Activated CD4-positive, alpha-beta T cell treated with anti-CD3 and anti-CD28 coated beads for 1 hour (primary cell): Measurements from ENCODE around the gene ABCG1.
A peak's percentile ranks its signal among the peaks of the same experiment; 100 is the strongest.

Source experiments
- DNase-seq: peaks from one replicate; pipeline ENCODE4 v3.0.0-alpha.2; 2020

Gene ABCG1

GRCh38 chr21:42193131-42193671, 25.7 kb upstream of the ABCG1 start:
- DNase-seq, result peak; percentile 30

DNA sequence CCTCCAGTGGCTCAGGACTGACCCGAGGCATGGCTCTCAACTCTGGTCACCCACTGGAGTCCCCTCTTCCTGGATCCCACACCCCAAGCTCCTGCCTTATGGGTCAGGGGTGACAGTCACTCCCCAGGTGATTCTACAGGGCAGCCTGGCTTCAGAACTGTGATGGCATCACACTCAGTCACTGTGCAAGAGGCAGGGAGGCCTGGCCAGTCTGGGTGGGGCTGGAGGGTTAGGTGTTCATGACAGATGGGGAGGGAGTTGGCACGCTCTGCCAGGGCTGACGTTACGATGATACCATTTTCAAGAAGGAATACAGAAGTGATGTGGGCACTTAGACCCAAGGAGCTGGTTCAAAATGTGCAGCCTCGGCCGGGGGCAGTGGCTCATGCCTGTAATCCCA, 25.2 kb upstream of the ABCG1 start:
- no peak for DNase-seq

GRCh38 chr21:42194863-42195262, 24.1 kb upstream of the ABCG1 start:
- no peak for DNase-seq

GRCh38 chr21:42195378-42196031, 23.4 kb upstream of the ABCG1 start:
- DNase-seq, result no peak

DNA sequence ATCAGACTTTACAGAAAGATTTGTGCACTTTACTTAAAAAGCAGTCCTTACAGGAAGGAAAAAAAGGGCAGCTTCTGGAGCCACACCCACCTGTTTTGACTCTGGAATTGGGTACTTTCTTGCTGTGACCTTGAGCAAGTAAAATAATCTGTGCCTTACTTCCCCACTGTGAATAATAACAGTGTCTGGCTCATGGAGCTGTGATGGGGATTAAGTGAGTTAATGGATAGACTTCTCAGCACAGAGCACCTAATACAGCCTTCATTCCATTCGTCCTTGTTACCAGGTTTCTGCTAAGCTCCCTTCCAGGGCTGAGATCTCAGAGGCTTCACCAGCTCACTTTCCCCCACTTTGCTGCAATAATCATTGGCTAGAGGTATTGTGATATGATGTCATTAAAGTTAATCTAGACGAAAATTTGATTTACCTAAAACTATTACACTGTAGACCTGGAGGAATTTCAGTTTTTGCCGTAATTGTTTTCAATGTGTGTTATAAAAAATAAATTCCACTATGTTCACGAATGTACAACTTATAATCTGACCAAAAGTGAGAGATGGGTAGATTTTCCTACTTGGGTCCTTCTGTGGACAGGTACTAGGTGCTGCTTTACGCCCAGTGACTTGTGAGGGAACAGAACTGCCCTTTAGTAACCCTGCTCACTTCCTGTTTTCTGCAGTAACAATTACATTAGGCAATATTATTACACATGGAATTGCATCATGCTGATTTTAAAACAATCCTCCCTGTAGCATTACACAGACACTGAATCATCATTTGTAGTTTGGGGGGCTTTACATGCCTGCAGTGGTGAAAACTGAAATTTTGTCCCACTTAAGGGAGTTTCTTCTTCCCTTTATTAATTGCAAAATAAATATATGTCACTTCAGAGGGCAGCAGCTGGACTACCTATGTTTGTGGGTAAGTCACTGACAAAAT, 19.7 kb upstream of the ABCG1 start:
- DNase-seq, result no peak

GRCh38 chr21:42199868-42200463, 19.0 kb upstream of the ABCG1 start:
- DNase-seq, result no peak

- DNase-seq, result no peak
These were observed 17.9 kb upstream of the ABCG1 start for GRCh38 chr21:42200906-42201614.

GRCh38 chr21:42201615-42202161, 17.3 kb upstream of the ABCG1 start:
- no peak for DNase-seq

GRCh38 chr21:42202321-42202720, 16.6 kb upstream of the ABCG1 start:
- DNase-seq, result no peak

- DNase-seq, result no peak
These were observed 15.6 kb upstream of the ABCG1 start for GRCh38 chr21:42203321-42203720.

DNA sequence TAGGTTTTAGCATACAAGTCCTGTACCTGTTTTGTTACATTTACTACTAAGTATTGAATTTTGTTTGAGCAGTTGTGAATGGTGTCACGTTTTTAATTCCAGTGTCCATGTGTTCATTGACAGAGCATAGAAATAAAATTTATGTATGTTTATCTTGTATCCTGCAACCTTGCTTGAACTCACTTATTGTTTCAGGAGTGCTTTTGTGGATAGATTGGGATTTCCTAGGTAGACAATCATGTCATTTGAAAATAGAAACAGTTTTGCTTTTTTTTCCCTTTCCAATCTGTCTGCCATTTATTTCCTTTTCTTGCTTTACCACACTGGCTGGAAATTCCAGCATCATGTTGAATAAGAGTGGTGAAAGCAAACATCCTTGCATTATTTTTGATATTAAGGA, 15.0 kb upstream of the ABCG1 start:
- DNase-seq, result no peak

GRCh38 chr21:42207426-42207825, 11.5 kb upstream of the ABCG1 start:
- no peak for DNase-seq

DNA sequence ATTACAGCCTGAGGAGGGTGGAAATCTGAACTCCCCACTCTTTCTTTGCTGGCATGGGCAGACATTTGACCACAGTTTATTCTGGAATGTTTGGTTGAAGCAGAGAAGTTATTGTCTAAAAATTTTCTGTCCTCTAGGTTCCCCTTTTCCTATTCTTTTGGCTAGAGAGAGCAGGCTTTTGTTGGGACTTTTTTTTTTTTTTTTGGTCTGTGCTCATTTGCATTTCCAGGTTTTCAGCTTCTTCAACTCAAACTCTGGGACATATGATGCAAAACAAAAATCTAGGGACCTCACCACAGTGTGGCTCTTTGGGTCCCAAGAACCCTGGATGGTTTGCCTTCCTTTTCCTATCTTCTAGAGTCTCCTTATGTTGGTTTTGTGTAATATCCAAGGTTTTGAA, 10.9 kb upstream of the ABCG1 start:
- no peak for DNase-seq

DNA sequence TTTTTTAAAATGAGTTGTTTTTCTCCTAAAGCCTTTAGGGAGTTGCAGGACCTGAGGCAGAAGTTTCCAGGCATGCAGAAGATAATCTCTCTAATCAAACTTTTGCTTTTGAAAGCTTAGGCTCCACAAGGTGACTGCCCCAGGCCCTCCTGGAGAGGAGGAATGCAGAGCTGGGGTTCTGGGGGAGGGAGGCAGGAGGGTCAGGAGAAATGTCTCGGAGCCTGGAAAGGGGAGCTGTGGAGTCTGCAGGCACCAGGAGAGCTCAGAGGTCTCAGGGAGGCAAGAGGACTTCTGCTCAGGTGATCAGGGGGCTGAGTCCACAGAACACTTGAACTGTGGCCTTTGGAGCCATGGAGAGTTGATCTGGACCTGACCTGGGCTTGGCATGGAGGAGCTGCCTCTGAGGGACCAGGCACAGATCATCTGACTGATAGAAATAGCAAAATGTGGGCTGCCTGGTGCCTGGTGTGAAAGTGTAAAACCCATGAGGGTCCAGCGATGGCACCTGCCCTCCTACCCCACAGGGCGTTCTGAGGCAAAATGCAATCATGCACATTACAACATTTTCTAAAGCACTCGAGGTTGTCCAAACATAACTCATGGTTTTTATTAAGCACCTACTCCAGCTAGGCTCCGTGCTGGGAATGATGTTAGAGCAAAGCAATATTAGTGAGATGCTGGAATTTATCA, 10.0 kb upstream of the ABCG1 start:
- no peak for DNase-seq

DNA sequence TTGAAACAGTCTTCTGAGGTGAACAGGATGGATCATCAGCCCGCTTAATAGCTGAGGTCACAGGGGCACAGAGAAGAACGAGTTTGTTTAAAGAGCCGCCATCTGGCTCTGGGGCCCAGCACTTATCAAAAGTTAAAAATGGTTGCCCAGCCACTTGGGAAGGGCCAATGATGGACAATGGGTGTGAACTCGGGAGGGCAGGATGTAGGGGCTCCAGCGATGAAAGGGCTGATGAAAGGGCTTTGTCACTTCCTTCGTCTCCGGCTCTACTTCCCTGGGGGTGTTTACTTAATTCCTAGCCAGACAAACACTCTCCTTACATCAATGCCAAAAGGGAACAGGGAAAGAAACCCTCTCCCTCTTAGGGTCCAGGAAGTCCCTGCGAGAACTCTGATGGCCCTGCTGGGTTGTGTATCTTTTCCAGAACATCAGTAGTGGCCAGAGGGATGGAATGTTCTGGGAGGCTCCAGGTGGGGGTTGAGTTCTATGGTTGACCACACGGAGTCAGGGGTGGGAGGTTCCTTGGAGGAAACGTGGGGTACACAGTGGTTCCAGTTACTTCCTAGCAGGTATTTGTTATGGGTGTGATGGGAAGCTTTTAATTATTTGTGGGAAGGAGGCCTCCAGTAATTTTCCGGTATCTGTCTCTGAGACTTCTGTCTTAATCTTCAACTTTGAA, 9.0 kb upstream of the ABCG1 start:
- no peak for DNase-seq

DNA sequence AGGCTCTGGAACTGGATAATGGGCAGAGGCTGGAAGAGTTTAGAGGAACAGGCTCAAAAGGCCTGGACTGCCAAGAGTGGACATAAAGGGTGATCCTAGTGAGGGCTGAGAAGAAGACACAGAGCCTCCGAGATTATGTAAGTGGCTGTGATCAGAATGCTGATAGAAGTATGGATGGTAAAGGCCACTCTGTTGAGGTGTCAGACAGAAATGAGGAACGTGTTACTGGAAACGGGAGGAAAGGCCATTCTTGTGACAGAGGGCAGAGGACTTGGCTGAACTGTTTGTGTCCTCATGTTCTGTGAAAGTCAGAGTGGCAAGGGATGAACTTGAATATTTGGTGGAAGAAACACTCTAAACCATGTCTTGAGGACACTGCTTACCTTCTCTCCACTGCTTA, 6.7 kb upstream of the ABCG1 start:
- no peak for DNase-seq

DNA sequence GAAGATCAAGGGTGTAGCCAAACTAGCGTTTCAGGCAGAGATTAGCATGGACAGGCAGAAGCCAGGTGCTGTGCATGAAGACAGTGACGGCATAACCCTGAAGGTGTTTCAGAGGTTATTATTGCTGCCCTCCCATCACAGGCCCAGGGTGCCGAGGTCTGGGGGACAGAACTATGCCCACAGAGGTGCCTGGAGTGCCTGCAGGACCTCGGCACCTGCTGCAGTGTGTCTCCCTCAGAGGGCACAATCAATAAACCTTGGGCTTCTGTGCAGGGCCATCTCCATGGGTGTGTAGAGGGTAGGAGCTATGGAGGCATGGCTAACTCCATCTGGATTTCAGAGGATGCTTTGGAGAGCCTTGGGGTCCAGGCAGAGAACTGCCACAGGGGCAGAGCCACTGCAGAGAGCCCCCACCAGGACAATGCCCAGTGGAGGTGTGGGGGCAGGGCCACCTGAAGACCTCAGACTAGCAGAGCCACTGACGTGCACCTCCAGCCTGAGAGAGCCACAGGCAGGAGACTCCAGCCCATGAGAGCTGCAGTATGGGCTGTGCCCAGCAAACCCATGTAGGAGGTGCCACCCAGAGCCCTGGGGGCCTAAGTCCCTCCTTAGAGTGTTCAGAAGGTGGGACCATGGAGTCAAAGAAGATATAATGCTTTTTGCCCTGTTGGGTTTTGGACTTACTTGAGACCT, 5.7 kb upstream of the ABCG1 start:
- DNase-seq, result no peak

DNA sequence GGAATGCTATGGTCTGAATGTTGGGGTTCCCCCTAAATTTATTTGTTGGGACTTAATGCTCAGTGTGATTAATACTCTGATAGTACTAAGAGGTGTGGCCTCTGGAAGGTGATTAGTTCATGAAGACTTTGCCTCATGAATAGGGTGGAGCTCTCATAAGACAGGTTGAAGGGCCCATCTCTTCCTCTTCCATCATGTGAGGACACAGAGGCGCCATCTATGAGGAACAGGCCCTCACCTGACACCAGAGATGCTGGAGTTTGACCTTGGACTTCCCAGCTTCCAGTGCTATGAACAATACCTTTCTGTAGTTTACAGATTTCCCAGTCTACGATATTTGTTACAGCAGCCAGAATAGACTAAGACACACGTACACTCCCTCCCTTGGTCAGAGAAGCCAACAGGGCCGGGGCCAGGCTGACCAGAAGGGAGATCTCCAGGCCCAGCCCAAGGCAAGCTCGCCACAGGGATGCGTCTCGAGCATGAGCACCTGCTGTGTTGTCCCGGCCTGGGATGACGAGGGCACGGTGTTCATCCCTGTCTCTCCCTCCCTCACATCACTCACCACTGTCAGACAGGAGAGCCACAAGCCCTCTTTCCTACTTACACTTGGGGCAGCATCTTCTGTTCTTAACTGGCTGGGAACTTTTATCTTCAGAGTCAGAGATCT, 4.7 kb upstream of the ABCG1 start:
- no peak for DNase-seq

- DNase-seq, result no peak
These were observed 4.0 kb upstream of the ABCG1 start for GRCh38 chr21:42214921-42215320.
